NCI-H2107 treated with DMSO at 0.1 percent for 48 hours (cell line): ENCODE measurements around the gene VEZF1.

Source experiments
- DNase-seq: peaks from one replicate; lab custom pipeline; 2025; ENCODE audit not compliant: unreplicated experiment; lab: John Stamatoyannopoulos, UW

VEZF1 gene

GRCh38 chr17:57987581-57988300 is at the start of gene VEZF1:
Gene VEZF1, minus strand, starts transcription at chr17:57988254. Its CDS starts 143 bp downstream, at chr17:57988111.
- DNase-seq: peak; percentile 45

- DNase-seq: no peak
These were observed 44.8 kb upstream of the VEZF1 start for GRCh38 chr17:58032691-58033415.

GRCh38 chr17:58028578-58028977 is 40.5 kb upstream of the VEZF1 start:
- no peak for DNase-seq

GRCh38 chr17:58020401-58020800 is 32.3 kb upstream of the VEZF1 start:
- DNase-seq: no peak

- DNase-seq: no peak
These were observed 31.5 kb upstream of the VEZF1 start for GRCh38 chr17:58019521-58019920.

- no peak for DNase-seq
These were observed 31.0 kb upstream of the VEZF1 start for GRCh38 chr17:58019039-58019438.

GRCh38 chr17:58010067-58010799 is 22.2 kb upstream of the VEZF1 start:
- DNase-seq: no peak

- DNase-seq: peak; percentile 76
These were observed 20.0 kb upstream of the VEZF1 start for GRCh38 chr17:58007781-58008706.

- DNase-seq: peak; percentile 97
These were observed 19.1 kb upstream of the VEZF1 start, which contains the start of gene SRSF1 for GRCh38 chr17:58006924-58007780. Gene SRSF1, minus strand, starts transcription at chr17:58007246. Its CDS starts 109 bp downstream, at chr17:58007137.

- peak; percentile 44 for DNase-seq
These were observed 18.5 kb upstream of the VEZF1 start for GRCh38 chr17:58006560-58006923.

GRCh38 chr17:58005728-58006559 is 17.9 kb upstream of the VEZF1 start:
- DNase-seq: no peak

- DNase-seq: no peak
These were observed 17.1 kb upstream of the VEZF1 start for GRCh38 chr17:58005031-58005727.

- no peak for DNase-seq
These were observed 16.0 kb upstream of the VEZF1 start for GRCh38 chr17:58004060-58004459.

GRCh38 chr17:58002973-58003372 is 14.9 kb upstream of the VEZF1 start:
- DNase-seq: no peak

GRCh38 chr17:58002154-58002948 is 14.3 kb upstream of the VEZF1 start:
- DNase-seq: no peak

GRCh38 chr17:58001461-58002124 is 13.5 kb upstream of the VEZF1 start:
- DNase-seq: no peak

GRCh38 chr17:57999496-58000017 is 11.5 kb upstream of the VEZF1 start:
- DNase-seq: peak; percentile 81
